ENCODE results near the gene BCS1L.

The BCS1L gene

DNA sequence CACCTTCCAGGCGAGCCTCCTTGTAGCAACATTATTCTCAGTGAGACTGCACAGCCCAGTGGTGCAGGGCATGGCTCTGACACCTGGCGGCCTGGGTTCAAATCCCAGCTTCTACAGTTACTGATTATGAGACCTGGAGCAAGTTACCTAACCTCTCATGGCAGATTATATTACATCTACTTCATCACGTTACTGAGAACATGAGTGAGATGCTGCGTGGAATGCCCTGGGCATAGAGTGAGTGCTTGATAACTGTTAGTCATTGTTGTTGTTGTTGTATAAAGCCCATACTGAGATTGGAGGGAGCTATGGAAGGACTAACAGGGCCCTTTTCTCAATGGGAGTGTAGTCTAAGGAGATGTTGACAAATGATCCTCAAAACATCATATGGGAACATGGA is 33.1 kb upstream of the BCS1L start:
- no peak overlapping the region for H3K27ac ChIP-seq
- TF ChIP-seq, protein P1, sequence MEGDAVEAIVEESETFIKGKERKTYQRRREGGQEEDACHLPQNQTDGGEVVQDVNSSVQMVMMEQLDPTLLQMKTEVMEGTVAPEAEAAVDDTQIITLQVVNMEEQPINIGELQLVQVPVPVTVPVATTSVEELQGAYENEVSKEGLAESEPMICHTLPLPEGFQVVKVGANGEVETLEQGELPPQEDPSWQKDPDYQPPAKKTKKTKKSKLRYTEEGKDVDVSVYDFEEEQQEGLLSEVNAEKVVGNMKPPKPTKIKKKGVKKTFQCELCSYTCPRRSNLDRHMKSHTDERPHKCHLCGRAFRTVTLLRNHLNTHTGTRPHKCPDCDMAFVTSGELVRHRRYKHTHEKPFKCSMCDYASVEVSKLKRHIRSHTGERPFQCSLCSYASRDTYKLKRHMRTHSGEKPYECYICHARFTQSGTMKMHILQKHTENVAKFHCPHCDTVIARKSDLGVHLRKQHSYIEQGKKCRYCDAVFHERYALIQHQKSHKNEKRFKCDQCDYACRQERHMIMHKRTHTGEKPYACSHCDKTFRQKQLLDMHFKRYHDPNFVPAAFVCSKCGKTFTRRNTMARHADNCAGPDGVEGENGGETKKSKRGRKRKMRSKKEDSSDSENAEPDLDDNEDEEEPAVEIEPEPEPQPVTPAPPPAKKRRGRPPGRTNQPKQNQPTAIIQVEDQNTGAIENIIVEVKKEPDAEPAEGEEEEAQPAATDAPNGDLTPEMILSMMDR (IDR thresholded peaks at IDR 0.05): no peak
- no peak for TF ChIP-seq ZFX (IDR thresholded peaks at IDR 0.05; ENCODE audit: borderline replicate concordance)

DNA sequence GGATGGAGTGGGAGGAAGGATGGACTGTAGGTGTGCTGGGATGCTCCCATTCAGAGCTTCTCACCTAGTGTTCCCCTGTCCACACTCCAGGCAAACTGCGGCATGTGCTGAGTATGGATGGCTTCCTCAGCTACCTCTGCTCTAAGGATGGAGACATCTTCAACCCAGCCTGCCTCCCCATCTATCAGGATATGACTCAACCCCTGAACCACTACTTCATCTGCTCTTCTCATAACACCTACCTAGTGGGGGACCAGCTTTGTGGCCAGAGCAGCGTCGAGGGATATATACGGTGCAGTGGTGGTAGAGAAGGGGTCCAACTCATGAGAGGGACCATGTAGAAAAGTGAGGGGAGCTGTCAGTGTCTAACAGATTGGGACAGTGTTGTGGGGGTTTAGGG is 31.5 kb upstream of the BCS1L start:
- TF ChIP-seq, protein P1 (IDR thresholded peaks at IDR 0.05): no peak
- TF ChIP-seq ZFX (IDR thresholded peaks at IDR 0.05; ENCODE audit: borderline replicate concordance): no peak
- no peak overlapping the region for H3K27ac ChIP-seq

DNA sequence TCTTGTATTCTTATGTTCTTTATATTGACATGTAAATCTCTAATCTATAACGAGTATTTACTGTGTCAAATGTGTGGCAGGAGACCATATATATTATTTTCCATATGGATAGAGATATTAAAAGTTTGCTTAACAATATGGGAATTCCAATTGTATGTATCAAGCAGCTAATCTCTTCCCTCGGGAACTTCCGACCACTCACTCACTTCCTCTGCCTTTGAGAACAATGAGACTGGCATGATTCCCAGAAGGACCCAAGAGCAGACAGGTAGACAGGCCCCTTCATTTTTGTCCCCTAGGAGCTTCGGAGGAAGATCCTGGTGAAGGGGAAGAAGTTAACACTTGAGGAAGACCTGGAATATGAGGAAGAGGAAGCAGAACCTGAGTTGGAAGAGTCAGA is 27.6 kb upstream of the BCS1L start:
- no peak overlapping the region for H3K27ac ChIP-seq
- TF ChIP-seq, protein P1 (IDR thresholded peaks at IDR 0.05): no peak
- no peak for TF ChIP-seq ZFX (IDR thresholded peaks at IDR 0.05; ENCODE audit: borderline replicate concordance)

DNA sequence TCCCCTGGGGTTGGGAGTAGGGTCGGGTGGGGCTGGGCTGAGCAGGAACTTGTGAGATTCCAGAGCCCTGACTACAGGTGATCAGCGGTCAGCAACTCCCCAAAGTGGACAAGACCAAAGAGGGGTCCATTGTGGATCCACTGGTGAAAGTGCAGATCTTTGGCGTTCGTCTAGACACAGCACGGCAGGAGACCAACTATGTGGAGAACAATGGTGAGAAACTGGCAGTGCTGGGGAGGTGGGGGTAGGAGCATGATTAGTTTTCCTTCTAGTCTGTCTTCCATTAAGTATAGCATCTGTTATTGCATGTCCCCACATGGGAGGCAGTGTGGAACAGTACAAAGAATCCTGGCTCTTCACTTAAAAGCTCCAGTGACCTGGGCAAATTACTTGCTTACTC is 23.8 kb upstream of the BCS1L start:
- no peak overlapping the region for H3K27ac ChIP-seq
- TF ChIP-seq ZFX (IDR thresholded peaks at IDR 0.05; ENCODE audit: borderline replicate concordance): no peak
- TF ChIP-seq, protein P1 (IDR thresholded peaks at IDR 0.05): no peak

- no peak overlapping the region for H3K27ac ChIP-seq
- TF ChIP-seq ZFX (IDR thresholded peaks at IDR 0.05; ENCODE audit: borderline replicate concordance): no peak
- TF ChIP-seq, protein P1 (IDR thresholded peaks at IDR 0.05): no peak
Observed at GRCh38 chr2:218638372-218638771, 21.1 kb upstream of the BCS1L start.

- TF ChIP-seq, protein P1 (IDR thresholded peaks at IDR 0.05): no peak
- no peak for TF ChIP-seq ZFX (IDR thresholded peaks at IDR 0.05; ENCODE audit: borderline replicate concordance)
- no peak overlapping the region for H3K27ac ChIP-seq
Observed at GRCh38 chr2:218642121-218642656, 17.3 kb upstream of the BCS1L start.

GRCh38 chr2:218642786-218643185 is 16.7 kb upstream of the BCS1L start:
- H3K27ac ChIP-seq: no peak overlapping the region
- TF ChIP-seq, protein P1 (IDR thresholded peaks at IDR 0.05): no peak
- TF ChIP-seq ZFX (IDR thresholded peaks at IDR 0.05; ENCODE audit: borderline replicate concordance): no peak

All from 22Rv1 (cell line).